ENCODE data around the gene MTMR3. TPM values are rescaled to one million over a fixed set of nuclear protein-coding genes. Genes with fewer than 3 reads are reported as not detected.

MTMR3 gene
- total RNA-seq, 4 donors from 2014 or later: 36.6 to 42.1 (median 37.1) TPM

DNA sequence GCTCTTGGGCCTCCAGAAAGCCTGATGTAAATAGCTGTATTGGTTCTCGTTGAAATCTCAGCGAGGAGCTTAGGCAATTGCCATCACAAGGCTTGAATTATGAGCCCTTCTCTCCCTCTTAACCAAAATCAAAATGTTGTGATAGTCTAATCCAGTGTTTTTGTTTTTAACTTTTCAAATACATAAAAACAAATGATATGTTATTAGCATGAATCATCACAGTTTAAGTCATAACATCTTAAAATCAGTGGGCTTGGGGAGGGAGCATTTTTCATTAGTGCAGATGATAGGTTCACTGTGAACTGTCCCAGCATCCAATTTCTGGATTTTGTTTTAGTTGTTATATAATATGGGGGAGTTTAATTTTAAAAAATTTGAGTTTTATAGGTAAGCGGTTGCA is 148.4 kb downstream of the MTMR3 start:
- in situ Hi-C loops (cut with MboI; ENCODE audit: low sequenced_read_pairs in 4 of 4) (no loop called here), intact Hi-C loops (cut with DNase I; ENCODE audit: low total_unique reads) (no loop called here)
- H3K4me3 ChIP-seq: no peak overlapping the region
- DNase-seq: no peak
- H3K27ac ChIP-seq: no peak overlapping the region
- no peaks in the 10 kb centered on the region for H3K9me3 ChIP-seq
- TF ChIP-seq CTCF (IDR thresholded peaks at IDR 0.05 in 4 of 5, conservative IDR thresholded peaks at IDR 0.05 in 1 of 5) (no peak), POLR2A (IDR thresholded peaks at IDR 0.05) (no peak)
- H3K36me3 ChIP-seq: peaks cover 0 to 29% of the 10 kb centered on the region in 2 donors
- H3K4me1 ChIP-seq: peaks cover 8 to 24% of the 10 kb centered on the region in 2 donors
- ATAC-seq: no peak
- H3K27me3 ChIP-seq: no peaks in the 10 kb centered on the region

DNA sequence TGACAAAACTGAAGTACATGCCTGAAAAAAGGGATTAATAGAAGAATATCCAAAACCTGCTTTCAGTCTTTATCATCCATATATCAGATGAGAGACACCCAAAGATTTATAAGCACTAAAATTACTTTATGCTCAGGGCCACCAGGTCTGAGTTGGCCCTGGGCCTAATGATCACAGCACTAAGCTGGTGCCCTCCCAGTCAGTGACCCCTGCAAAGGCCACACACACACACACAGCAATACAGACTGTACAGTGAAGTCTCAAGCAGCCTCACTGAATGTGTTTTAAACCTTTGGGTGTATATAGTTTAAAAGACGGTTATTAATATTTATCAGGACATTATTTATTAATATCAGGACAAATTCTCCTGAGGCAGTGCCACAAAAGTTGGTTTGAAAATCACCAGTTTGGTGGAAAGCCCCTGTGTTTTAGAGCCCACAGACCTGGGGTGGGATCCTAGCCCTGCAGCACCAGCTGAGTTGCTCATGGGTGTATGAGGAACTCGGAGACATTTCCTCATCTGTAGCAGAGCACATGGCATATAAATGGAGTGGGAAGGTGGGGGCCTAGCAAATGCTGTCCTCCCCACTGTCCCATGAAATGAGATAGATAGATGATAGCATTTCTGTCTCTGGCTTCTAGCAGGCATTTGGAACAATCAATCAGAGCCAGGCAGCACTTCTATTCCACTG is 148.9 kb downstream of the MTMR3 start:
- intact Hi-C loops (cut with DNase I; ENCODE audit: low total_unique reads) (no loop called here), in situ Hi-C loops (cut with MboI; ENCODE audit: low sequenced_read_pairs in 4 of 4) (no loop called here)
- Histone ChIP-seq H3K4me1 (peaks cover 8 to 24% of the 10 kb centered on the region in 2 donors), H3K36me3 (peaks cover 0 to 25% of the 10 kb centered on the region in 2 donors), H3K4me3 (no peak overlapping the region), H3K27ac (no peak overlapping the region), H3K27me3 (no peaks in the 10 kb centered on the region), H3K9me3 (no peaks in the 10 kb centered on the region)
- DNase-seq (no peak), ATAC-seq (no peak)
- TF ChIP-seq POLR2A (IDR thresholded peaks at IDR 0.05) (no peak), CTCF (IDR thresholded peaks at IDR 0.05 in 4 of 5, conservative IDR thresholded peaks at IDR 0.05 in 1 of 5) (no peak)

DNA sequence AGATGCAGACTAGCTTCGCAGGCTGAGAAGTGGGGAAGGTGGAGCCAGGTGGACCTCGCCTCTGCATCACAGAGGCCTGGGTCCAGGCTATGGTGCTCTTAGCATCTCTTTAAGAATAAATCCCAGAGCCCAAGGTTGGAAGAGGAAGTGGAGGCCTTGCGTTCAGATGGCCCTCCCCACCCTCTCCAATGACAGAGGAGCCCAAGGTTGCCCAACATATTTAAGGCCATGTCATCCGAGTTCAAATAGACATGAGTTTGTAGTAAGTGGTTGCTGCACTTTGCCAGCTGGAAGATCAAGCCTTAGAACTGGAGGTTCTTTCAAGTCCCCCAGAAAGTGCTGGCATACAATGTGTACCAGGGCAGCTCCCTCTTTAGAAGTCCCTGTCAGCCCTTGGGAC is 150.2 kb downstream of the MTMR3 start:
- peaks cover 0 to 13% of the 10 kb centered on the region in 2 donors for H3K36me3 ChIP-seq
- H3K27ac ChIP-seq: peak overlapping the region in 1 of 4 donors; percentile 30
- in situ Hi-C loops (cut with MboI; ENCODE audit: low sequenced_read_pairs in 4 of 4): no loop called here
- no peak for TF ChIP-seq POLR2A (IDR thresholded peaks at IDR 0.05)
- TF ChIP-seq CTCF (IDR thresholded peaks at IDR 0.05 in 4 of 5, conservative IDR thresholded peaks at IDR 0.05 in 1 of 5): no peak
- H3K4me1 ChIP-seq: peaks cover 8 to 18% of the 10 kb centered on the region in 2 donors
- intact Hi-C loops (cut with DNase I; ENCODE audit: low total_unique reads): no loop called here
- DNase-seq (peak in 1 of 2 donors; percentile 32), ATAC-seq (peak; percentile 23 to 62)
- no peaks in the 10 kb centered on the region for H3K9me3 ChIP-seq
- H3K4me3 ChIP-seq: no peak overlapping the region
- H3K27me3 ChIP-seq: no peaks in the 10 kb centered on the region

- H3K4me3 ChIP-seq: no peak overlapping the region
- H3K36me3 ChIP-seq: peaks cover 0 to 6% of the 10 kb centered on the region in 2 donors
- H3K27ac ChIP-seq: no peak overlapping the region
- H3K27me3 ChIP-seq: no peaks in the 10 kb centered on the region
- H3K9me3 ChIP-seq: no peaks in the 10 kb centered on the region
- no peak for ATAC-seq
- peaks cover 8 to 16% of the 10 kb centered on the region in 2 donors for H3K4me1 ChIP-seq
- TF ChIP-seq CTCF (IDR thresholded peaks at IDR 0.05 in 4 of 5, conservative IDR thresholded peaks at IDR 0.05 in 1 of 5) (no peak), POLR2A (IDR thresholded peaks at IDR 0.05) (no peak)
- DNase-seq: no peak
- in situ Hi-C loops (cut with MboI; ENCODE audit: low sequenced_read_pairs in 4 of 4): no loop called here
- intact Hi-C loops (cut with DNase I; ENCODE audit: low total_unique reads): no loop called here
These were observed 150.9 kb downstream of the MTMR3 start for GRCh38 chr22:30033901-30034300.

All from gastrocnemius medialis (tissue), 4 donors.